Measurements from ENCODE around the gene MPDZ.

DNA sequence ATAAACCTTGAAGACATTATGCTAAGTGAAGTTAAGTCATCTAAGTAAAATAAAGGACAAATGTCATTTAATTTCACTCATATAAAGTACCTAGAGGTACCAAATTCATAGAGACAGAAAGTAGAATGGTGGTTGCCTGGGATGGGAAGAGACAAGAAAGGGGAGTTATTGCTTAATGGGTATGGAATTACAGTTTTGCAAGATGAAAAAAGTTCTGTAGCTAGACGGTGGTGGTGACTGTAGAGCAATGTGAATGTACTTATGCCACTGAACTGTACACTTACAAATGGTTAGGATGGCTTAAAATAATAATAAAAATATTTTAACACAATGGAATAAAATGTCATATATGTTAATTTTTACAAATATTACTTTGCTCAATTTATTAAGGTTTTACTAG lies 128.0 kb downstream of the MPDZ start:
- no peak for TF ChIP-seq CTCF (IDR thresholded peaks at IDR 0.05)
- TF ChIP-seq POLR2A (IDR thresholded peaks at IDR 0.05) = no peak
